ENCODE results near the gene ACVR2A.
A peak's percentile ranks its signal among the peaks of the same experiment; 100 is the strongest.

The ACVR2A gene

DNA sequence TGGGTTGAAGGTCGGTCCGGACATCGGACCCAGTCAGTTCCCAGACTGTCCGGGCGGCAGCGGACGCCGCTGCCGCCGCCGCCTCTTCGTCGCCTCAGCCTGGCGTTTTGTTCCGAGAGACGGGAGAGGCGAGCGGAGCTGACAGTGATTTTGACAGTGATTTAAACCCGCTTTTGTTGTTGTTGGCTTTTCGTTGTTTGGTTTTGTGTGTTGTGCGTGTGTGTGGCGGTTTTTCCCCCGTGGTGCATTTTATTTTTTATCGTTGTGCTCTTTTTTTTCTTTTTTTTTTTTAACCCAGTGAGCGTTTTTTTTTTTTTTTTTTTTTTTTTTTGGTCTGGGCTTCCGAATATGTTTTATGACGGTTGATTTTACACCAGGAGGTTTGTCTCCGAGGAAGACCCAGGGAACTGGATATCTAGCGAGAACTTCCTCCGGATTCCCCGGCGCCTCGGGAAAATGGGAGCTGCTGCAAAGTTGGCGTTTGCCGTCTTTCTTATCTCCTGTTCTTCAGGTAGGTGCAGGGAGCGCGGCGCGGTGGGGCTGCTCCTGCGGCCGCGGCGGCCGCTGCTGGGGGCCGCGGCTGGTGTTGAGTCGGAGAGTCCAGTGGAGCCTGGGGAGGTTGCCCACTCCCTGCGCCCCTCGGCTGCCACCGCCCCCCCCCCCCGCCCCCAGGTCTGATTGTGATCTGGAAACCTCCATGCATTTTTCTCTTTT, at the start of gene ACVR2A:
TSS of gene ACVR2A (plus strand) at position 333 of the 714 bp plus-strand sequence. CDS start at position 457, 124 bp downstream.
- DNase-seq: peak; percentile 54 to 65

DNA sequence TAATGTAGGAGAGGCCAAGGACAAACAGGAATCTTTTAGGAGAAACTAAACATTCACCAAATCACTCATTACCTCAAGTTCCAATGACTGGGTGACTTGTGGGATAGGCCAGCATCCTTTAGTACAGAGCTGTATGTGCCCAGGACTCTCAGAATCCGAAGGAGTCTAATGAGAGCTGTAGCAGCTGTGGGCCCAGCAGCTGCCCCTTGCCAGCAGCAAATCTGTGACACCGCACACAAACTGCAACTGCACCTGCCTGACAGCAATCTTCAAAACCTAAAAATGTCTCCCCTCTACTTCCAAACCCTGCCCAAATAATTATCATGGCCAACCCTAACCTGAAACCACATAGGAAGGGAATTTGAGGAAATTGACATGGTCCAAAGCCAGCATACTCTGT, 44.5 kb upstream of the ACVR2A start:
- no peak for DNase-seq

DNA sequence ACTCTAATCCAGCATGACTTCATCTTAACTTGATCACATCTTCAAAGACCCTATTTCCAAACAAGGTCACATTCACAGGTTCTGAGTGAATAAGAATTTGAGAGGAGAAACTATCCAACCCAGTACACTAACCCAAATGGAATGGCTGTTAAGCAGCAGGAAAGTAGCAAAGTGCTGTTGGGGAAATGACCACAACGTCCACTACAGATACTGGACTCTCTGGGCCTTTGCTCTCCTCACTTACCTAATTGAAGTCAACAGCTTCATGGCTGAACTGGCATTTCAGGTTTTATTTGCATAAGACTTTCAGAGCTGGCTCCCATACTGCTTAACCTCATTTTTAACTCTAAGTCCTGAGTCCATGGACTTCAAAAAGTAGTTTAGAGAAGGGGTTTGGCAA, 38.0 kb upstream of the ACVR2A start:
- no peak for DNase-seq

DNA sequence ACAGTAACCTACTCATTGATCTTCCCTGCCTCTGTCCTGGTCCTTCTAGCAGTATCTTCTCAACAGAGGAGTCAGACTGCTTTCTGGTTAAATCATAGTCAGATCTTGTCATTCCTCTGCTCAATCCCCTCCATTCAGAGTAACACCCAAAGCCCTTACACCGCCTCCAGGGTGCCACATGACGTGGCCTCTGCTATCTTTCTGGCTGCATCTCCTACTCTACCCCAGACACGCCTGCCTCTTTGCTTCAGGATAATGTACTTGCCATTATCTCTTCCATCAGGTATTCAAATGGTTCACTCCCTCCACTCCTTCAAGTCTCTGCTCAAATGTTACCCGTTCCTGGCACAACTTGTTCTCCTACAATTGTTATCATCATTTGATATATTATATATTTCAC, 36.3 kb upstream of the ACVR2A start:
- DNase-seq: no peak

DNA sequence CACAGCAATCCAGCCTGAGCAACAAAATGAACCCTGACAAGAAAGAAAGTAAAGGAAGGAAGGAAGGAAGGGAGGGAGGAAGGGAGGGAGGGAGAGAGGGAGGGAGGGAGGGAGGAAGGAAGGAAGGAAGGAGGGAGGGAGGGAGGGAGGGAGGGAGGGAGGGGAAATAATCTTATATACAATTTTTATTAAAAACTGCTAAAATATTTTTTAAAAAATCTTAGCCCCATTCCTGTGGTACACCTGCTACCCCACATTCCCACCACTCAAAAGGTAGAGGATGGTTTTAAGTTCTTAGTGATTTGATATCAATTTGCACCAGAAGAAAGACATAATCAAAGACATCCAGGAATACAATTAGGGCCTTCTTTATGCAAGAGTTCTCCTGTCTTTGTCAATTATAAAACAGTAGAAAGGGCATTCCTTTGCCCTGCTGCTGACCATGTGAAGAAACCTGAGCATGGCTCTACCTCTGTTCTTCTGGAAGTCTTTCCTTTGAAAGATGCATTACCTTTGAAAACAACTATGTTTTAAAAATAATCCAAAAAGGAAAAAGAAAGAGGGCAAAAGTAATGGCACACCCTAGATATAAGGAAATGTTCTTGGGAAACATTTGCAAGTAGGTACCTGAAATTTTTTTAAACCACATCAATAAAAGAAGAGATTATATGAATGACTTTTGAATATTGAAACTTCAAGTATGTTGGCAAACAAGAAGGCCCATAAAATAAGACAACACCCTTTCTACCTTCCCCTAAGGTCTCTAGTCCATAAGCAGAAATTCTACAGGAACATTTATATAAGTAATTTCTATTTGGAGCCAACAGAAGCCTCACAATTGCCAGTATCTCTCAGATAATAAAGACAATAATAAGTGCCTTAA, 33.7 kb upstream of the ACVR2A start:
- no peak for DNase-seq

DNA sequence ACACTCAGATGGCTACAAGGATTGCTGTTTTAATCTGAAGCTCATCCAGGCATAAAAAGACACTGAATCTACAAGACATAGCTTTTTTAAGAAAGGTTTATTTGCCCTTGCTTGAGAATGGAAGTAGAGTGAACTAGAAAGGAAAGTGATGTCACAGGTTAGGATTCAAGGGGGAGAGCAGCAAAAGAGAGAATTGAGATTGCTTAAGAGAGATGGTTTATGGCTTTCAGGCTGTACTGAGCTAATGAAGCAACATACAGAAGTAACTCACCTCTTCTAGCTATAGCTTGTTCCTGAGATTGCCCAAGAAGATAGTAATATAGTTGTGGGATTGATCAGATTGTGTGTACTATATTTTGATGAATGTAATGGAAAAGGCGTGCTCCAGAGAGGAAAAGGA, 26.1 kb upstream of the ACVR2A start:
- no peak for DNase-seq

DNA sequence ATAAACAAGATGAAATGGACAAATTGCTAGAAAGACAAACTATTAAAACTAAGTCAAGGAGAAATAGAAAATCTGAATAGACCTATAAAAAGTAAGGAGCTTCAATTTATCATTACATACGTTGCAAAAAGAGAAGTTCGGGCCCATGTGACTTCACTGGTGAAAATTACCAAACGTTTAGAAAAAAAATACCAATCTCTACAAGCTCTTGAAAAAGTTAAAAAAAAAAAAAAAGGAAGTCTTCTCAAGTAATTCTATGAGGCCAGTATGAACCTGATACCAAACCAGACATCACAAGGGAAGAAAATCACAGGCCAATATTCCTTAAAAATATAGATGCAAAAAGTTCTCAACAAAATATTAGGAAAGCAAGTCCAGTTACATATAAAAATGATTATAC, 20.2 kb upstream of the ACVR2A start:
- DNase-seq: no peak

DNA sequence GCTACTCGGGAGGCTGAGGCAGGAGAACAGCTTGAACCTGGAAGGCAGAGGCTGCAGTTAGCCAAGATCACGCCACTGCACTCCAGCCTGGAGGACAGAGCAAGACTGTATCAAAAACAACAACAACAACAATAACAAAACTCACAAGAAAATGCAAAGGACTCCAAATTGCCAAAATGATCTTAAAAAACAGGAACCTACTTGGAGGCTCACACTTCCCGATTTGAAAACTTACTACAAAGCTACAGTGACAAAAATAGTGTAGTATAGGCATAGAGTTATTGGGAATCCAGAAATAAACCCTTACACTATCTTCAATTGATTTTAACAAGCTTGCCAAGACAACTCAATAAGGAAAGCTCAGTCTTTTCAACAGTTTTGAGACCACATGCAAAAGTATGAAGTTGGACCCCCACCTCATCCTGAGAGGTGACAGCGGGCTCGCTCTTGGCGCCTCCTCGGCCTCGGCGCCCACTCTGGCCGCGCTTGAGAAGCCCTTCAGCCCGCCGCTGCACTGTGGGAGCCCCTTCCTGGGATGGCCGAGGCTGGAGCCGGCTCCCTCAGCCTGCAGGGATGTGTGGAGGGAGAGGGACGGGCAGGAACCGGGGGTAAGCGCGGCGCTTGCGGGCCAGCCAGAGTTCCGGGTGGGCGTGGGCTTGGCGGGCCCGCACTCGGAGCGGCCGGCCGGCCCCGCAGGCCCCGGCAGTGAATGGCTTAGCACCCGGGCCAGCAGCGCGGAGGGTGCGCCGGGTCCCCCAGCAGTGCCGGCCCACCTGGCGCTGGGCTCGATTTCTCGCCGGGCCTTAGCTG, 18.3 kb upstream of the ACVR2A start:
- DNase-seq: no peak

DNA sequence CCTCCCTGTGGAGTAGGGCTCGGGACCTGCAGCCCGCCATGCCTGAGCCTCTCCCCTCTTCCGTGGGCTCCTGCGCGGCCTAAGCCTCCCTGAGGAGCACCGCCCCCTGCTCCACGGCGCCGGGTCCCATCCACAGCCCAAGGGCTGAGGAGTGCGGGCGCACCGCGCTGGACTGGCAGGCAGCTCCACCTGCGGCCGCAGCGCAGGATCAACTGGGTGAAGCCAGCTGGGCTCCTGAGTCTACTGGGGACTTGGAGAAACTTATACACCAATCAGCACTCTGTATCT, 17.8 kb upstream of the ACVR2A start:
- no peak for DNase-seq

DNA sequence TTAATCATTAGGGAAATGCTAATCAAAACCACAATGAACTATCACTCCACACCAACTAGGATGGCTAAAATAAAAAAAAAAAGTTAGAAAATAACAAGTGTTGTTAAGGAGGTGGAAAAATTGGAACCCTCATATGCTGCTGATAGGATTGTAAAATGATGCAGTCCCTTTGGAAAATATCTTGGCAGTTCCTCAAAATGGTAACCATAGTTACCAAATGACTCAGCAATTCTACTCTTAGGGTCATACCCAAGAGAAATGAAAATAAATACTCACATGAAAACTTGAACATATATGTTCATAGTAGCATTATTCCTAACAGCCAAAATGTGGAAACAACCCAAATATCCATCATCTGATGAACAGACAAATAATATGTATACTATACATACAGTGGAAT, 15.7 kb upstream of the ACVR2A start:
- no peak for DNase-seq

DNA sequence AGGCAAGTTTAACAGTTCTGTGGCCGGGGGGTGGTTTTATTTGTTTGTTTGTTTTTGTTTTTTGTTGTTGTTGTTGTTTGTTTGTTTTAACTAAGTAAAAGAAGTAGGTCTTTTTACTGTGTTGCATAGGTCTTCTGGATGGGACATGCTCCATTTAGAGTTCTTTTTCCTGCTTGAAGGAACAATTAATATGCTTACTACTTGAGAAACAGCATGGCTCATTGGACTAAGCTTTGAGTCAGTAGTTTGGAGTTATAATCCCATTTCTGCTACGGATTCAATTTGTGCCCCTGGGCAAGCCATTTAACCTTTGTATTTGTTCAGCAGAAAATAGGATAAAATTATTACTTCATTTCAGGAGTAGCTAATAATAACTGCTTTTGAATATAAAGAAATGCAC, 8.7 kb upstream of the ACVR2A start:
- no peak for DNase-seq

DNA sequence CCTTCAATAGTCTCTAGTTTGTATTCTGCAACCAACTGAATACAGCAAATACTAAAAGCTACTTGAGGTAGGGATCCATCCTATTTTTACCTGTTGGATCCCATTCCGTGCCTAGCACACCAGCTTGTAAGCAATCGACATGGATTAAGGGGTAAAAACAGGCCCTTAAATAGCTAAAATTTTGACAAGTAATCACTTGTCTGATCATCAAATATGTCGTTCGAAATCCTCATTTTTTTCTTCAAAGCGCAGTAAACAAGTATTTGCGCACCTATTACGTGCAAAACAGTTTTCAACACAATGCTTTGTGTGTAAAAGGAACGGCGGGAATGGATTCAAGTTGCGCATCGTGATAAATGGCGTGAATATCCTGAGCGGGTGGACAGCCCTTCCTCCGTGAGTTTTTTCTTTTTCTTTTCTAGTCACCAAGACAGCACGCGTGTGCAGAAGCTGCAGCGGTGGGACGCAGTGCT, 1.4 kb upstream of the ACVR2A start:
- no peak for DNase-seq

DNA sequence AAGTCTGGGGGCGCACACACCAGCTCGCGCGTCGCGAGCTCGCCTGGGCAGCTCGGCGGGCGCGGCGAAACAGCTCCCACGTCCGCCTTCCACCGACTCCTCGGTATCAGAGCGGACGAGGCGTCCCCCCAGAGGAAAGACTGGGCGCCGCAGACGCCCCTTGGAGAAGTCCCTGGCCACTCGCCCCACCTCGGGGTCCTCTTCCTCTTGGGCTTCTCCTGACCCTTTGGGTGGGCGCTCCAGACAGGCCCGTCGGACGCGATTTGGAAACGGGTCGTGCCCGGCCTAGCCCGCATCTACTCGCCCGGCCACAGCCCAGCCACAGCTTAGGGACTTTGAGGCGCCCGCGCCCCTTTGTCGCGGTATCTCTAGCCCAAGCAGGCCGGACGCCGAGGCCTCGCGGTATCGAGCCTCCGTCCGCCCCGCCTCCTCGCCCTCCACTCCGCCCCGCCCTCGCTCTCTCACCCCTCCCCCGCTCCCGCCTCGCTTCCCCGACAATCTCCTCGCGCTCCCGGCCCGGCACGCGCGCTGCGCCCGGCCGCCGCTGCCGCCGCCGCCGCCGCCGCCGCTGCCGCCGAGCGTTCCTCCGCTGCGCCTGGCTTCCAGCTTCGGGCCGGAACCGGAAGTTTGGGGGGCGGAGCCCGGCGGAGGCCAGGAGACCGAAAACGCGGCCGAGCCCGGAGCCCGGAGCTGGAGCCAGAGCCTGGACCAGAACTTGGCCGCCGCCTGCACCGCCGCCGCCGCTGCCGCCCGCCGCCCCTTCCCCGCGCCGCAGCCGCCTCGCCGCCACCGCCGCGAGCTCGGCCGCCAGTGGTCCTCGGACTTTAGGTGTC, 749 bp upstream of the ACVR2A start:
- peak; percentile 85 to 90 for DNase-seq

DNA sequence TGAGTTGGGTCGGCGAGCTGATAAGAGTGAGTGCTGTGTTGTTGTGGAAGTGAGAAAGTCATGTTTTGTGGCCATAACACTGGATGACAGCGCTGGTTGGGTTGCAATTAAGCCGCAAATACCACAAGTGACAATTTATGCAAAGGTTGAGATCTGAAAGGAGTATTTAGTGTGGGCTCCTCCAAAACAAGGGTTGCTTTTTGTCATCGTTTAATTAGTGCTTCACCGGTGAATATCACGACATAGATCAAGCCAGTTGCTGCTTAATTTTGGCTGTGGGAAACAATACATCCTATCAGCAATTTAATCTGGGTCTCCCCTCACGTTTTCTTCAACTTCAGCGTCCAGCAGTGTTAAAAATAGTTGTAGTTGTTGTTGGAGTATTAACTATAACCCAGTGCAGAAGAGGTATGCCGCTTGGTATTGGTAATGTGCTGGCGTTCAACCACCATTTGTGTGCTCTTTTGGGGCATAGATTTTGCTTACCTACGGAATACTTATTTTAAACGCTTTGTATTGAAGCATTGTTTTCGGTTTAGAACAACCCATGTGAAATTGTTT, 662 bp downstream of the ACVR2A start:
- peak in 1 of 2 experiments; percentile 57 for DNase-seq

DNA sequence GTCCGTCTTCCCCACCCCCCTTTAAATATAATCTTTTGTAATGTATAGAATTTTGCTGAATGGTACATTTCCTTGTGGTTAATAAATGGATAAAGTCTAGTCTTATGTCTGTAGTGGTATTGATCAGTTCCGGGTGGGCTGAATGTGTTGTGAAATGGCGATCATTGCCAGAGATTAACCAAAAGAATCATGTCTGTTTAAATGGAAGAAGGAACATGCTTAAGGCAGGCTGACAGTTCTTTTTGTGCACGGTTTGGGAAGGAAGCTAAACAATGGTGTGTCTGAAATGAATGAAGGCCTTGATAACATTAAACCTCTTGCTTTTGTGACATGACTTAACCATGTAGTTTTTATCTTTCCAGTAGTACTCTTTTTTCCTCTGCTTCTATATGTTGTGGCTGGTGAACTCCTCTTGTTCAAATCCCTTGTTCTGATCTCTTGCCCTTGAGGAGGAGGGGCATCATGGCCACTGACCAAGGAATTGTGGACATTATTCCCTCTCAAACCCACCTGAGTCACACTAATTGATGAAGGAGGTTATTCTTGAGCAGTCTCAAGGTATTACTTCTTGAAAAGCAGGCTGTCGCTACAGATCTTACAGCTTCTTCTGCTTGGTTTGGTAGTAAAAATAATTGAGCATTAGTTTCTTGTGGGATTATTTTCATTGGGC, 1.7 kb downstream of the ACVR2A start:
- no peak for DNase-seq

DNA sequence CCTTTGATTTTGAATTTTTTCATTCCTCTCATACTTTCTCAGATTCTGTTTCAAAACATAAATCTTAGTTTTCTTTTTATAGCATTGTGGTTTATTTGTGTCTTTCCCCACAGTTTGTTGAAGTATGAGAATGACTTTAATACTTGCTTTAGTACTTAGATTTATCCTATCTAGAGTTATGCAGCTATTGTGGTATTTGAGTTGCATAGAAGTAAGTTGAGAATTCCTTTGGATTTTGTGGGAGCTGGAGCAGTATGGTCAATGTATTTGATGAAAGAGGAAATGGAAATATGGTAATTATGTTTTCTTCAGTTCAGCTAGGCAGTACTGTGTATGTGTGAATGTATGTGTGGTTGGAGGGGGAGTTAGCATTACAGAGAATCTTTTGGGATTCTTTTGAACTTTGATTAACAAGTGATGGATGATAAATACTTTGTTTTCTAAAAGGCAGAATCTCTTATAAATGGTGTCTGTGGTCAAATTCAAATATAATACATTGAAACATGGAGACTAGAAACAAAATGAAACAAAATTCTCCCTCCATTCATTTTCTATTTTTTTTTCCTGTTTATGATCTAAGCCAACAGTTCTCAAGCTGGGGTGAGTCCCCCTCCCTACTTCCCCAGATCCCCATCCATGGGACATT, 3.0 kb downstream of the ACVR2A start:
- DNase-seq: no peak

DNA sequence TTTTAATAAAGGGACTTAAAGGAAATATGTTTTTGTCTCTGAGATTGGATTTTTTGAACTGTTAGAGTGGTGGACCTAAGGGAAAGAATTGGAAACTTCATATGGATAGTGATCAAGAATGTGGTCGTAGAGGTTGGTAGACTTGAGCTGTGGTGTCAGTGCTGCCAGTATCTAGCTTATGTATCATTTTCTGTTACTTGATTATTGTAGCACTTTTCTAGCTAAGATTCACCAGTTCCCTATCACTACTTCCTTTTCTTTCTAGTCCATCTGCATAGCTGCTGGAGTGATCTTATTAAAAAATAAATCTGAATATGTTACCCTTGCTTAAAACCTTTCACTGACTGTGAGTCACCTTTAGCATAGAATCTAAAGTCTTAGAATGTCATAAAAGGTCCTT, 6.0 kb downstream of the ACVR2A start:
- DNase-seq: no peak

DNA sequence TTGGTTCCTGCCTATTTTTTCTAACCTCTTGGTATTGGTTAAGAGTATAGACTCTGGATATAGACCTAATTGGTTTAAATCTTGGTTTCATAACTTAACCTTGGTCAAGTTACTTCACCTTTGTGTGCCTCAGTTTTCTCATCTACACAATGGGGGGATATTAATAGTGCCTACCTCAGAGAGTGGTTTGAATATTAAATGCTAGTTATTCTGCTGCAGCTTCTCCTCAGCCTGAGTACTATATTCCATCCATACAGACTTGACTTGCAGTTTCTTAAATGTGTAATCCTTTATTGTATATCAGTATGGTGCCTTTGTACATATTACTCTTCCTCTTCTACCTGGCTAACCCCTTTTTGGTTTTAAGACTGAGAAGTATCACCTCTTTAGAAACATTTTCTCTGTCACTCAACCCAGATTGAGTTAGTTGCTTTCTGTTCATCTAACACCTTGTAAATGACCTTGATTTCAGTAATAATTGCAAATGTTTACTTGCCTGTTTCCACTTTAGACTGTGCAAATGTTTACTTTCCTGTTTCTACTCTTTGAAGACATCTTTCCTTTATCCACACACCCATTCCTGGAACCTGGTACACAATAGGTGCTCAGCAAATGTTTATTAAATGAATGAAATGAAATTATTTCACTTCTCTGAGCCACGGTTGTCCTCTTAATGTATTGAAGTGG, 6.6 kb downstream of the ACVR2A start:
- no peak for DNase-seq

DNA sequence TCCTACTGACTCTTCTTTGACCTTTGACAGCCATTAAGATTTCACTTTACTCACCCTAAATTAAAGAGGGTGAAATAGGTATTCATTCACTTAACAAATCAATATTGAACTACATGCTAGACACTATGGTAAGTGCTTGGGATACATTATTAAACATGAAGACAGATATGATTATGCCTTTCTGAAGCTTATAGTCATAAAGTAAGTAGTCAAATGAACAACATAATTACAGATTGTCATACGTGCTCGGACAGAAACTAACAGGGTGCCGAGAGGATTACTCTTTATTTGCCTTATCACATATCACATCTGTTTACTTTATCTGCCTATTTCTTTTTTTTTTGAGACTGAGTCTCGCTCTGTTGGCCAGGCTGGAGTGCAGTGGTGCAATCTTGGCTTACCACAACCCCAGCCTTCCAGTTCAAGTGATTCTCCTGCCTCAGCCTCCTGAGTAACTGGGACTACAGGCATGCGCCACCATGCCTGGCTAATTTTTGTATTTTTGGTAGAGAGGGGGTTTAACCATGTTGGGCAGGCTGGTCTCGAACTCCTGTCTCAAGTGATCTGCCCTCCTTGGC, 9.8 kb downstream of the ACVR2A start:
- no peak for DNase-seq

DNA sequence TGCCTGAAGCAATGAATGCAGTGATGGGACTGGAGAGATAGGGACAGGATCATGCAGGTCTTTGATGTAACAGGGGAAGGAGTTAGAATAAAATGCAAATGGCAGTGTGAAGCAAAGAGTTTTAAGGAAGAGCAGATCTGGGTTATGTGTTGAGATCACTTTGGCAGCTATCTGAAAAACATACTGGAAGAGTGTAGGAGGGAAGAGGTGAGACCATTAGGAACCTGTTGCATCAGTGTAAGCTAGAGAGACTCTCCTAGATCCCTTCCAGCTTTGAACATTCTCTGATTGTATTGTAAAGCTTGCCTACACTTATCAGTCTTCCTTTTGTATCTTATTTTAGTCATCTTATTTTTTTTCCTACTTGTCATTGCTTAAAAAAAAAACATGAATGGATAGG, 10.5 kb downstream of the ACVR2A start:
- no peak for DNase-seq

All from activated T-cell treated with anti-CD3 and anti-CD28 coated beads, Interleukin-2, amount 50 U/mL, for 48 hours (primary cell).